Skin epidermis (tissue), 12 donors: ENCODE data around the gene PKD2L2.
A peak's percentile ranks its signal among the peaks of the same experiment; 100 is the strongest.

Source experiments
- H3K27ac ChIP-seq, 21 experiments: fragments of 200-600 bp; sonication (generic) in 11 of 21; one replicate each; pipeline ENCODE4 v1.5.0; 2020; ENCODE audit warnings: mild to moderate bottlenecking in 3 of 21, inconsistent platforms in 2 of 21, moderate library complexity in 2 of 21
- H3K4me3 ChIP-seq, 7 experiments: fragments of 200-600 bp; sonication (generic) in 2 of 7; one replicate each; pipeline ENCODE4 v1.5.0; 2020; ENCODE audit warnings: inconsistent platforms in 2 of 7, mild to moderate bottlenecking in 2 of 7, moderate library complexity in 1 of 7

The PKD2L2 gene

DNA sequence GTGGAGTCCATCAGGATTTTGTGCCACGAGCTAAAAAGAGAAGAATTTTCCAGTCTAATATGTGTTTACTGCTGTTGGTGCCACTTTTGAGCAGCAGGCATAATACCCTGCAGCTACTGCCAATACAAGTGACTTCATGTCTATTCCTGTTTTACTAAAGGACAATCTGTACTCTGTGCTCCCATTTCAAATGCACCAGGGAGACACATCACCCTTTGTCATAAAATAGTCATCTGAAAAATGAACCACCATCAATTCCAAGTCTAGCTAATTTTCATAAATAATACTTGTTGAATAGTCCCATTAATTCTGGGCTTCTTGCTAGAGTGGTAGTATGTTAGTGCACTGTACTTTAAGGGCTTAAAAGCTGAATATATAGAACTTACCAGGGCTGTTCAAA lies 8.9 kb upstream of the PKD2L2 start:
- H3K4me3 ChIP-seq = no peak overlapping the region
- H3K27ac ChIP-seq = no peak overlapping the region

DNA sequence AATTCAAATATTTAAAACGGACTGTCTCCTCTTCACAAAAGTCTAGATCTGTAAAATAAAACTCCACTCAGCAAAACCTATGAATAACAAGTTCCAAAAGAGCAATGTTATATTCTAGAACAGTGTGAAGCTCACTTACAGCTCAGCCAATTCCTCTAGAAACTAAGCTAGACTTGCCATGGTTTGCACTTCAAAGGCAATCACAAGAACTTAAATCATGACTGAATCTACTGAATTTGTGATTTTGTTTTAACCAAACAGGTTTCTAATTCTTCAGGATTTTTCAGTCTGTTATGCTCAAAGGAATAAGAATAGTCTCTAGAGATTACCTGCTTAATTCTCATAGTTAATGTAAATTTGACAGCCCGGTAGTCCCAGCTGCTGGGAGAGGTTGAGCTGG lies 1.4 kb upstream of the PKD2L2 start:
- Histone ChIP-seq H3K4me3 (no peak overlapping the region), H3K27ac (peak overlapping the region in 3 of 21 experiments; percentile 71 to 89 (median 88))

DNA sequence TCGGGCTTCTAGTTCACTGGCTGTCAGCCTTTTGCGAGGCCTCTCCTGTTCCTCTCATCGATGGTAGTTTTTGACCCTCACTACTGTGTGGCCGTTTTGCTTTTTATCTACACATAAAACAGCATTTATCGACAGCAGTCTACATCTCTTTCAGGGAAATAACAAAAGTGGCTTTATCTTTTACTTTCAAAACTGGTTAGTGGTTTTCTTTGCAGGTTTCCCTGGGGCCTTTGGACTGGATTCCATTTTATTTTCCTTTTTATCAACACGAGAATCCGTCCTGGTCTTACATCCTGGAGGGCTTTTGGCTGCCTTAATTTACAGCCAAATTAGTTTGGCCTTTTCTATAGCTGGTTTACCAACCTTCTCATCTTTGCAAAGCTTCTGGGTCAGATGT lies 793 bp upstream of the PKD2L2 start:
- Histone ChIP-seq H3K4me3 (peak overlapping the region; percentile 34 to 48 (median 45)), H3K27ac (peak overlapping the region in 19 of 21 experiments; percentile 45 to 89 (median 73))

DNA sequence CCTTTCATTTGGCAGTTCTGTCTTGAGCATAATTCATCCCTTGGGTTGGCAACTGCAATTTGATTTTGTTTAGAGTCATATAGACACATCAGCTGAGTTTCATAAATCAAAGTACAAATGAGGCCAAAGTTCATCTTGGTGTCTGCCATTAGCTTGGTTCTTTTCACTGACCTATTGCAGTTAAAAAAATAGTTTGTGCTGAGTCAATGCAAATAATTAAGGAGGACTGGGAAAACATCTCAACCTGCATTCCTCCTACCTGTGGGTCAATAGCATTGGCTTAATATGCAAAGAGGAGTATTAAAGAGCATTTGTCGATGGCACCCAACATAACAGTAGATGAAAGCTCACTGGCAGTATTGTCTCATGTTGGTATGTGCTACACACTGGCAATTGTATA lies 1.6 kb downstream of the PKD2L2 start:
- Histone ChIP-seq H3K27ac (no peak overlapping the region), H3K4me3 (no peak overlapping the region)

DNA sequence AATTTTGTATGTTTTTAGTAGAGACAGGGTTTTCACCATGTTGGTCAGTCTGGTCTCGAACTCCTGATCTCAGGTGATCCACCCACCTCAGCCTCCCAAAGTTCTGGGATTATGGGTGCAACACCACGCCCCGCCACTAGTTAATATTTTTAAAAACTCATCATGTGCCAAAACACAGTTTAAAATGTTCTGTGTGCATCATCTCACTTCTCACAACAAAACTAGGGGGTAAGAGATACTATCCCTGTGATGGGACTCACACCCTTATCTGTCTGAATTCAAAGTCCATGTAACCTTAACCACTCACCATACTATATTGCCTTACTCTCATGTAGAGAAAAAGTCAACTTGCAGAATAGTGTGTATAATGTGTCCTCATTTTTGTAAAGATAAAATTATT lies 2.6 kb downstream of the PKD2L2 start:
- Histone ChIP-seq H3K4me3 (no peak overlapping the region), H3K27ac (no peak overlapping the region)

DNA sequence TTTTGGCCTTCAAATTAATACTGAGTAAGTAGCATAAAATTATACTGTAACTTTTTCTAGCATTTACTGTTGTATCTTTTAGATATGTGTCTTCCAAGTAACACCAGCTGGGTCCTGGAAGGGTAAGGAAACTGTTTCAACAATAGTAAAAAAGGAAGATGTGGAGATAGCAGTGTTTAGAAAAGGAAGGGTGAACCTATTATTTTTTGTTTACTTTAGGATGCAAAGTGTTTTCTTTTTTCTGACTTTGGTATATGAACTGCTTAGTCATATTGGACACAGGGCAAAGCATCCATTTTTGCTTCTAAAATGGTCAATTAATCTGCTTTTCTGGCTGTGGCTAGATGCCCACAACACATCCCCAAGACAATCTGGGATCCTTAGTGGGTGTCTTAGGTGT lies 5.3 kb downstream of the PKD2L2 start:
- H3K27ac ChIP-seq = no peak overlapping the region
- no peak overlapping the region for H3K4me3 ChIP-seq

DNA sequence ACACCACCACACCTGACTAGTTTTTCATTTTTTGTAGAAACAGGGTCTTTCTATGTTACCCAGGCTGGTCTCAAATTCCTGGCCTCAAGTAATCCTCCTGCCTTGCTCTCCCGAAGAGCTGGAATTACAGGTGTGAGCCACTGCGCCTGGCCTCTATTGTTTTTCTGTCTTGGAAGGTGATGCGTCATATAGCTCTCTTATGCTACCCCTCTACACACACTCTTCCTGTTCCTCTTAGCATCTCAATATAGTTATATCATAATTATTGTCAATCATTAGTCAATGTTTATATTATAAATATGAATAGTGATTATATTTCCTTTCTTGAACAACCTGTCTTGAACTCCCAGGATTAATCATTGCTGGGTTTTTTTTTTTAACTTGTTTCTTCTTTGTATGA lies 7.3 kb downstream of the PKD2L2 start:
- Histone ChIP-seq H3K4me3 (no peak overlapping the region), H3K27ac (no peak overlapping the region)

DNA sequence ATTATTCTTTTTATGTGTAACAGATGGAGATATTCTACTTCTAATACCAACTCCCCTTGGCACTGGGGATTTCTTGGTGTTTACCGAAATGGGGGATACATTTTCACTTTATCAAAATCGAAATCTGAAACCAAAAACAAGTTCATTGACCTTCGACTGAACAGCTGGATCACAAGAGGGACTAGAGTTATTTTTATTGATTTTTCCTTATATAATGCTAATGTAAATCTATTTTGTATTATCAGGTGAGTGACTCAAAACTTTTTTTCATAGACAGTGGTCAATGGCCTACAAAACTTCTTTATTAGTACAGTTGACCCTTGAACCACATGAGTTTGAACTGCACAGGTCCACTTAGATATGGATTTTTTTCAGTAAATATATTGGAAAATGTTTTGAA lies 10.2 kb downstream of the PKD2L2 start:
- Histone ChIP-seq H3K4me3 (no peak overlapping the region), H3K27ac (no peak overlapping the region)

DNA sequence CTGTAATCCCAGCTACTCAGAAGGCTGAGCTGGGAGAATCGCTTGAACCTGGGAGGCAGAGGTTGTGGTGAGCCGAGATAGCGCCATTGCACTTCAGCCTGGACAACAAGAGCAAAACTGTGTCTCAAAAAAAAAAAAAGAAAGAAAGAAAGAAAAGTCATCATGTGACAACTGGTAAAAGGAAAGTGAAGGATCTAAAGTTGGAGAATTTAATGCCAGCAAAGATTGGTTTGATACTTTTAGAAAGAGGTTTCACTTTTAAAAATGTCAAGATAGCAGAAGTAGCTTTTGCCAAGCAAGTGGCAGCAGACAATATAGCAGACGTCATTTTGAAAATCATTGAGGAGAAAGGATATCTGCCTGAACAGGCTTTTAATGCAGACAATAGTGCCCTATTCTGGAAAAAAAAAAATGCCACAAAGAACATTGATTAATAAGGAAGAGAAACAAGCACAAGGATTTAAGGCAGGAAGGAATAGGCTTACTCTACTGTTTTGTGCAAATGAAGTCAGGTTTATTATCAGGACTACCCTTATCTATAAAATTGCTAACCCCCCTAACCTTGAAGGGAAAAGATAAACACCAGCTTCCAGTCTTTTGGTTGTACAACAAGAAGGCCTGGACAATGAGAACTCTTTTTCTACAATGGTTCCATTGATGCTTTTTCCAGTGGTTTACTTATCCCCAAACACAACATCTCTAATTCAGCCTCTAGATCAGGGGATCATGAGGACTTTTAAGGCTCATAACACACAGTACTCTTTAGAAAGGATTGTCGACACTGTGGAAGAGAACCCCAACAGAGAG lies 12.0 kb downstream of the PKD2L2 start:
- no peak overlapping the region for H3K4me3 ChIP-seq
- H3K27ac ChIP-seq = no peak overlapping the region

DNA sequence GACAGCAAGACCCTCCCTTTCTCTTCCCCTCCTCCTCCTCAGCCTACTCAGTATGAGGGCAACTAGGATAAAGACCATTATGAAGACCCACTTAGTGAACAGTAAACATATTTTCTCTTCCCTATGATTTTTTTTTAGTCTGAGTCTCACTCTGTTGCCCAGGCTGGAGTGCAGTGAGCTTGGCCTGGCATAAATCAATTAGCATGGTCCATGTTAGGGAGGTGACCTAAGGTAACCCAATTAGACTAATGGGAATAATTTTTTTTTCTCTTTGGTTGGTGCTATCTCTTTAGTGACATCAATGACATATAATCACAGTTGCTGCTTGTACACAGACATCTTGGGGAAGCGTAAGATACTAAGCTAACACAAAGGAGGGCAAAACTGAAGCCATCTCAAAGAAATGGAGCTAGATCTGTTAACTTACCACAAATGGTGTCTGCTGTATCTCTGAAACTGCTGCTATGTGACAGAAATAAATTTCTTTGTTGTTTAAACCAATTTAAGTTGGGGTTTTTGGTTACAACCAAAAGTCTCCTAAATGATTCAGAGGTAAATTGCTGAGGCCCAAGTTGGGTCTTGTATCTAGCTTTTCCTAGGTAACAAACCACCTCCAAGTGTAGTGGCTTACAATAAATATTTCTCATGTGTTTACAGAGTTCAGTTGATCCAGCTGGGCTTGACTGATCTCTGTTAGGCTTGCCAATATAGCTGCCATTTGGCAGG lies 13.3 kb downstream of the PKD2L2 start:
- no peak overlapping the region for H3K27ac ChIP-seq

DNA sequence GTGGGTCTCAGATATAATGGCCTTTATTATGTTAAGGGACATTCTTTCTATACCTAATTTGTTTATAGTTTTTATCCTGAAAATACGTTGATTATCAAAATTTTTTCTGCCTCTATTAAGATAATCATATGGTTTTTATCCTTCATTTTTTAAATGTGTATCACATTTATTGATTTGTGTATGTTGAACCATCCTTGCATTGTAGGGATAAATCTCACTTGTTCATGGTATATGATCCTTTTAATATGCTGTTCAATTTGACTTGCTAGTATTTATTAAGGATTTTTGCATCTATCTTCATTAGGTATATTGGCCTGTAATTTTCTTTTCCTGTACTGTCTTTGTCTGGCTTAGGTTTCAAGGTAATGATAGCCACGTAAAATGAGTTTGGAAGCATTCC lies 25.5 kb downstream of the PKD2L2 start:
- H3K4me3 ChIP-seq = no peak overlapping the region

More for the DNA sequence above, 13.3 kb downstream of the PKD2L2 start:
- no peak overlapping the region for H3K4me3 ChIP-seq

DNA sequence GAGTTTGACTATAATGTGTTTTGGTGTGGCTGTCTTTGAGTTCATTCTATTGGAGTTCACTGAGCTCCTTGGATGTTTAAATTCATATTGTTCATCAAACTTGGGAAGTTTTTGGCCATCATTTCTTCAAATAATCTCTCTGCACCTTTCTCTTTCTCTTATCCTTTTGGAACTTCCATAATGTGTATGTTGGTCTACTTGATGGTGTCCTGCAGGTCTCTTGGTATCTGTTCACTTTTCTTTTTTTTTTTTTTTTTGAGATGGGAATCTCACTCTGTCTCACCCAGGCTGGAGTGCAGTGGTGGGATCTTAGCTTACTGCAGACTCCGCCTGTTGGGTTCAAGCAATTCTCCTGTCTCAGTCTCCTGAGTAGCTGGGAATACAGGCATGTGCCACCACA lies 27.7 kb downstream of the PKD2L2 start:
- no peak overlapping the region for H3K4me3 ChIP-seq
- no peak overlapping the region for H3K27ac ChIP-seq

More for the DNA sequence above, 25.5 kb downstream of the PKD2L2 start:
- no peak overlapping the region for H3K27ac ChIP-seq

DNA sequence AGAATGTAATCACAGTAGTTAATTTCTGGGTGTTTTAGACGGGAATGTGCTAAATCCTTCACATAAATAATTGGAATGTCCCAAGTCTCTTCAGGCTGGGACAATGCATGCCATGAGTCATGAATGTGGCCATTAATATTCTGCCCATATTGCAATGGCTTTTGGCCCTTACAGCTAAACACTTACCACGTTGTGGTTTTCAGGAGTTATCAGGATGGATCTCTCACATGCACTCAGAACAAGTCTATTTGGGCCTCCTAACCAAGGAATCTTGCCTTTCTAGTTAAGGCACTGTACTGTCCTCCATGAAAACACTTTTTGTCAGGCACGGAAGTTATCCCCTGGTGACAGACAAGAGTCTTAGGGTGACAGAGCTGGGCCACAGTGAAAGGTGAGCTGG lies 32.7 kb downstream of the PKD2L2 start:
- no peak overlapping the region for H3K27ac ChIP-seq
- H3K4me3 ChIP-seq = no peak overlapping the region

DNA sequence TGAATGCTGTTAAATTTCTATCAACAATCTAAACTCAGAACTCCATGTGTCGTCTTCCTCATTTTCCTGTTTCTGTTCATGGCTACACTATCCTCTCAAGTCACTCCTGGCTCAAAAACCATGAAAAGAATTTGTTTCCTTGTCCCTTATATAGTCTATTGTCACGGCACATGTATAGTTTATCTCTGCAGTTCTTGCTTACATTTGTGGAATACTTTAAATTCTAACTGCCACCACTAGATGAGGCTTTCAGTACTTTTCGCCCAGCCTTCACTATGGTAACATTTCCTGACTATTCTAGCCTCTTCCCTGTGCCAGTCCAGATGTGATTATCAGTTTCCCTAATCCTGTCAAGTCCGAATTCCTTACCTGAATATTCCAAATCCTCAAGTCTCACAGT lies 34.6 kb downstream of the PKD2L2 start:
- no peak overlapping the region for H3K4me3 ChIP-seq
- H3K27ac ChIP-seq = no peak overlapping the region

DNA sequence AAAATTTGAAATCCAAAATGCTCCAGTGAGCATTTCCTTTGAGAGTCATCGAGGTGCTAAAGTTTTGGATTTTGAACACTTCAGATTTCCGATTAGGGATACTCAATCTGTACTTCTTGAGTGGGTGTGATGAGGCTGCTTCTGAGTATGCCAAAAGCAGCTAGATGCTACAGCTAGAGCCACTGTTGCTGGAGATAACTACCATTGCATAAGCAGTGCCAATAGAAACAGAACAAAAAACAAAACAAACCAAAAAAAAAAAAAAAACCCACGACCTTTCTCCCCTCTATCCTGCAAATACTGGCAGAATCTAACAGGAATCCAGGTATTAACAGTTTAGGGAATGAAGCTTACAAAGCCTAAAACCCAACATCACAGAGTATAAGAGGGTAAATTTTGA lies 43.5 kb downstream of the PKD2L2 start:
- Histone ChIP-seq H3K27ac (no peak overlapping the region), H3K4me3 (no peak overlapping the region)

DNA sequence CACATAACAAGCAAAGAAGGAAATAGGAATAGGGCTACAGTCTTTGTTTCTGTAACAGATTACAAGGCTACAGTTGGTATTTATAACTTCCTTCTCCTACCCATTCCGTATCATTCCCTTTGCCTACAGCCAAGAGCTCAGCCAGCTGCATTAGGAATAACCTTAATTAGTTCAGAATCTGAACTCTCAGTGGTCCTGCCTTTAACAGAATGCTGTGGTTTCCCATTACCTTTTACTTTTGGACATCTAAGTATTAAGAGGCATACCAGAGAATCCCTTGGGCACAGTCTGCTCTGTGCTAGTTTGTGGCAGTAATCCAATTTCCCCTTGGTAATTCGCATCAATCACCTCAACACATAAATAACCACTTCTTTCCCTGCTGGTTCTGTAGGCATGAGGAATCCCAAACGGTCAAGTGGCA lies 44.2 kb downstream of the PKD2L2 start:
- H3K4me3 ChIP-seq = no peak overlapping the region
- H3K27ac ChIP-seq = no peak overlapping the region

DNA sequence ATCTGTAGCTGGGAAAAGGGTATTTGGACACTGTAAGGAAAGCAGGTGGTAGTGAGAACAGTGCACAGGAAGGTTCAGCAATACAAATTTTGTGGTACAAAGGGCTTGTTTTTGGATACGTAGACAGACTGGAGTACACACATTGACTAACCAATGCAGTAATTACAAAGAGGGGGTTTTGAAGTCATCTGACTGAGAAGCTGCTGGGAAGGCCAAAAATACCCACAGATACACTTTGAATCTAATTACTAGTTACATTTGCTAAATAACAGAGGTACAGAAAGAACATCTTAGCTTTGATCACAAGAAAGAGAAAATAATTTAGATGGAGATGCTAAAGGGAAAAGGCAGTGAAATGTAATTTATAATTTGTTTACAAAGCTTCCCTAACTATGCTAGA lies 45.9 kb downstream of the PKD2L2 start:
- no peak overlapping the region for H3K27ac ChIP-seq
- no peak overlapping the region for H3K4me3 ChIP-seq

DNA sequence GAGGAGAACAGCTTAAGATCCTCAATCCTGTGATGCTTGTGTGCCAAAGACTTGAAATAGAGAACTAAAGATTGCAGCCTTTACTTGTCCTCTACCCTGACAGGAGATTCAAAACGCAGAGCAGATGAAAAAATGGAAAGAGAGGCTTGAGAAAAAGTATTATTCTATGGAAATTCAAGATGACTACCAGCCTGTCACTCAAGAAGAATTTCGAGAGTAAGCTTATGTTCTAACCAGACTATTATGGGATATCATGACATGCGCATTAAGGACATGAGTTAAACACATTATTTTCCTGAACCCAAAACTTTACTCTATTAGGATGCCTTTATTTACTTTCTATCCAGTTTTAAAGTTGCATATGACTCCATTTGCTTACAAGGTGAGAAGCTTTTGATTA lies 46.4 kb downstream of the PKD2L2 start:
- no peak overlapping the region for H3K27ac ChIP-seq
- no peak overlapping the region for H3K4me3 ChIP-seq

DNA sequence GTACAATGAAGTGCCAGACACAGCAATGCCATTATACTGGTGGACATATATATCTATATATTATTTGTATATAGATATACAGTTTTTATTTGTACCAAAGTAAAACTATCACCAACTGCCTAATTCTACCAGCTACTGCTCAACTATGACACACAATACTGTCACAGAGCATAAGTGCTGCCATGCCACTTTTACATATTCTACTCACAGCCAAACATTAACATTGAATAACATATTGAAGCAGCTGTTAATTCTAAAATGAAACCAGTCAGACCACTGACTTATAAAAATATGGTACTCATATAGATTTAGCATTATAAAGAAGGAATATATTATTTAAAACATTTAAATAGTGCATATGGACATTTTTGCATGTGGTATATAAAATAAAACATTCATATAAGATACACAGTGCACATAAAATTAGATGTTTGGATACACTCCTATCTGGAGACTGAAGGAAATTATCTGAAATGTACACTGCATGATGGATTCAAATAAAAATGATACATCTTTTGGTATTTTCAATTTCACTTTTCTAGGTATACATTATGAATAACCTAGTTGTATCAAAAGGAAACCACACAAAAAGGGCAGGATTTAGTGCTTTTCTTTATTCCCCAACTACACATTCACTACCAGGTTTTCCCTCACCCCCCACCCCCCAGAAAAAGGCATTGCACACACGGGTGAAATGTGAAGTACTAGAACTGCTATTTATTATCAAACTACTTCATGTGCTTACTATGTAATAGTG lies 48.9 kb downstream of the PKD2L2 start:
- no peak overlapping the region for H3K4me3 ChIP-seq
- no peak overlapping the region for H3K27ac ChIP-seq

DNA sequence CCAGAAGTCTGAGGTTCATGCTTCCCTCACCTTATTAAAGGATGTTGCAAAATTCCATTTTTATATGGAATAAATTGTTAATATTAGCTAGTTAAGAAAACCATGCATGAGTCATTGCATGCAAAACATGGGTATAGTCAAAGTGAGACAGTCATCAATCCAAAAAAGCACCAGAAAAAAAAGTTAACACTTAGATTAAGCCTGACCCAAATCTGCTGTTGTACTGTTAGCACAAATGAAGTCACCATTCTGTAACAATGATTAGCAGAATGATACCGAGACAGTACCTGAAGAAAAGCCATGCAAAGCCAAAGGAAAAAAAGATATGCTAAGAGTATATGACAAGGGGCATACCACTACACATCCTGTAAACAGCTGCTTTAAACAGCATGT lies 49.5 kb downstream of the PKD2L2 start:
- no peak overlapping the region for H3K4me3 ChIP-seq
- no peak overlapping the region for H3K27ac ChIP-seq

DNA sequence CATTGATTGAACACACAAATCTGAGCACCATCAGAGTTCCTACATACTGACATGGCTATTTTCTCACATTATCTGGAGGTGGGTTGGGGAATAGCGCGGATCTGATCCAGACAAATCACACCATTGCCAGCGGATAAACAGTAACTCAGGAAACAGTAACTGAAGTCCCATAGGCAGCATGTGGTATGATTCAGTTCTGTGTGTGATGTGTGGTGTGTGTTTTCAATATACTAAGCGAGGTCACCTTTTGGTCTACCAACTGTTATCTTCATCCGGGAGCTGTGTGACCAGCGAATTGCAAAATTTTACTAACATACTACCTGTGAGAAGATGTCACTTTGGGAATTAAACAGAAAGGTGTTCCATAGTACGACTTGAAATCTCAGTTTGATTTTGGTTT lies 50.1 kb downstream of the PKD2L2 start:
- no peak overlapping the region for H3K27ac ChIP-seq
- no peak overlapping the region for H3K4me3 ChIP-seq
